Neural progenitor cell (in vitro differentiated cells): ENCODE results near the gene WWC1. TPM values are rescaled to one million over a fixed set of nuclear protein-coding genes. Genes with fewer than 3 reads are reported as not detected.
A peak's percentile ranks its signal among the peaks of the same experiment; 100 is the strongest.
"Not testable (repeated sequence)": the region's sequence is repeated elsewhere in the genome, so short reads cannot be mapped to it uniquely, and the experiment has no call there.

Experiments
- DNase-seq: peaks from one replicate; pipeline ENCODE4 v3.0.0-alpha.2; 2016; ENCODE audit warnings: low spot score
- H2AFZ ChIP-seq: fragments of 200-600 bp; sonication (generic); replicated peaks from 2 replicates; pipeline ENCODE4 v1.6.1; 2016; ENCODE audit warnings: antibody characterized with exemption
- H3F3A ChIP-seq: fragments of 200-600 bp; sonication (generic); 2 replicates; pipeline ENCODE4 v1.6.1; 2016; ENCODE audit warnings: antibody characterized with exemption, low read depth
- H3K27ac ChIP-seq: fragments of 200-600 bp; sonication (generic); 2 replicates; pipeline ENCODE4 v1.5.1; 2016; ENCODE audit warnings: mild to moderate bottlenecking
- H3K27me3 ChIP-seq: fragments of 200-600 bp; sonication (generic); 2 replicates; pipeline ENCODE4 v1.6.1; 2016; ENCODE audit warnings: mild to moderate bottlenecking, moderate library complexity
- H3K36me3 ChIP-seq: fragments of 200-600 bp; sonication (generic); 2 replicates; pipeline ENCODE4 v1.5.1; 2016
- H3K4me1 ChIP-seq: fragments of 200-600 bp; sonication (generic); 2 replicates; pipeline ENCODE4 v1.6.1; 2016; ENCODE audit warnings: mixed run types
- H3K4me2 ChIP-seq: fragments of 200-600 bp; sonication (generic); 2 replicates; pipeline ENCODE4 v1.6.1; 2016
- H3K4me3 ChIP-seq: fragments of 200-600 bp; sonication (generic); 2 replicates; pipeline ENCODE4 v1.5.1; 2016
- H3K79me2 ChIP-seq: fragments of 200-600 bp; sonication (generic); 2 replicates; pipeline ENCODE4 v1.6.1; 2016; ENCODE audit warnings: low read depth
- H3K9ac ChIP-seq: fragments of 200-600 bp; sonication (generic); 2 replicates; pipeline ENCODE4 v1.6.1; 2016
- H3K9me3 ChIP-seq: fragments of 200-600 bp; sonication (generic); 2 replicates; pipeline ENCODE4 v1.5.1; 2016; ENCODE audit warnings: low read depth
- H4K20me1 ChIP-seq: fragments of 200-600 bp; sonication (generic); 2 replicates; pipeline ENCODE4 v1.6.1; 2016; ENCODE audit warnings: low read depth
- H3K27ac Mint-ChIP-seq: 3 replicates; pipeline ENCODE4 v1.8.0; 2021; ENCODE audit warnings: mixed read lengths
- H3K27me3 Mint-ChIP-seq: 2 replicates; pipeline ENCODE4 v1.8.0; 2022; ENCODE audit warnings: low read depth, mild to moderate bottlenecking, inconsistent platforms, moderate library complexity, mixed read lengths; ENCODE audit not compliant: insufficient read depth
- H3K36me3 Mint-ChIP-seq: 3 replicates; pipeline ENCODE4 v1.8.0; 2021; ENCODE audit warnings: mixed read lengths
- H3K4me1 Mint-ChIP-seq: 3 replicates; pipeline ENCODE4 v1.8.0; 2021; ENCODE audit warnings: mixed read lengths
- H3K4me3 Mint-ChIP-seq: 3 replicates; pipeline ENCODE4 v1.8.0; 2021; ENCODE audit warnings: mild to moderate bottlenecking, moderate library complexity, mixed read lengths
- H3K9me3 Mint-ChIP-seq: 3 replicates; pipeline ENCODE4 v1.8.0; 2020; ENCODE audit warnings: mixed read lengths
- CTCF ChIP-seq: fragments of 200-600 bp; sonication (generic); IDR thresholded peaks from 2 replicates; pipeline ENCODE4 v1.5.1; 2017; ENCODE audit warnings: antibody characterized with exemption, mild to moderate bottlenecking
- EZH2 ChIP-seq: fragments of 200-600 bp; sonication (generic); IDR thresholded peaks from 2 replicates; pipeline ENCODE4 v1.6.1; 2017; ENCODE audit warnings: antibody characterized with exemption, mild to moderate bottlenecking, moderate library complexity
- EZH2phosphoT487 ChIP-seq: fragments of 200-600 bp; sonication (generic); IDR thresholded peaks from 2 replicates; pipeline ENCODE4 v1.6.1; 2017; ENCODE audit warnings: antibody characterized with exemption
- total RNA-seq: library from RNA; depleted of rRNA; stranded (reverse); fragments of >200 nt; gene quantifications from 2 replicates; pipeline ENCODE4 v1.2.3, GENCODE V29; 2015; ENCODE audit warnings: low replicate concordance

WWC1 gene
- total RNA-seq, 1 donor from 2014 or later, result 6.7 TPM

GRCh38 chr5:168308976-168309598 is 17.6 kb downstream of the WWC1 start:
- Mint-ChIP-seq H3K27ac (no peak overlapping the region), H3K4me3 (no peak overlapping the region), H3K27me3 (peaks cover 2% of the 10 kb centered on the region), H3K9me3 (no peaks in the 10 kb centered on the region), H3K36me3 (peaks cover 5% of the 10 kb centered on the region), H3K4me1 (peaks cover 8% of the 10 kb centered on the region)
- peaks cover 3% of the 10 kb centered on the region for H3K79me2 ChIP-seq
- H3K27ac ChIP-seq, result no peak overlapping the region
- no peak overlapping the region for H3K4me3 ChIP-seq
- H3F3A ChIP-seq, result no peaks in the 10 kb centered on the region
- H3K4me1 ChIP-seq, result no peaks in the 10 kb centered on the region
- H3K9me3 ChIP-seq, result no peaks in the 10 kb centered on the region
- H3K9ac ChIP-seq, result no peak overlapping the region
- H3K27me3 ChIP-seq, result no peaks in the 10 kb centered on the region
- DNase-seq, result no peak
- no peaks in the 10 kb centered on the region for H4K20me1 ChIP-seq
- H3K4me2 ChIP-seq, result no peak overlapping the region
- H3K36me3 ChIP-seq, result no peaks in the 10 kb centered on the region
- TF ChIP-seq EZH2phosphoT487 (no peak), CTCF (no peak), EZH2 (no peak)
- H2AFZ ChIP-seq, result no peak overlapping the region

- H3K36me3 ChIP-seq, H3K79me2 ChIP-seq, H3K9ac ChIP-seq, H3K4me2 ChIP-seq, H3K9me3 Mint-ChIP-seq, H3F3A ChIP-seq, H3K27ac ChIP-seq, H4K20me1 ChIP-seq, H3K4me3 ChIP-seq, H3K4me3 Mint-ChIP-seq, DNase-seq, H2AFZ ChIP-seq, H3K27me3 Mint-ChIP-seq, H3K9me3 ChIP-seq, H3K27me3 ChIP-seq, H3K36me3 Mint-ChIP-seq, H3K27ac Mint-ChIP-seq, H3K4me1 ChIP-seq: not testable (repeated sequence)
- peaks cover 22% of the 10 kb centered on the region for H3K4me1 Mint-ChIP-seq
Measured at GRCh38 chr5:168310541-168310940, 19.1 kb downstream of the WWC1 start.

- Mint-ChIP-seq H3K9me3 (no peaks in the 10 kb centered on the region), H3K27me3 (peaks cover 2% of the 10 kb centered on the region), H3K4me1 (peaks cover 28% of the 10 kb centered on the region), H3K4me3 (no peak overlapping the region), H3K27ac (no peak overlapping the region), H3K36me3 (peaks cover 5% of the 10 kb centered on the region)
- no peak overlapping the region for H3K9ac ChIP-seq
- no peak overlapping the region for H3K27ac ChIP-seq
- no peak overlapping the region for H3K4me2 ChIP-seq
- TF ChIP-seq CTCF (peak; percentile 42), EZH2phosphoT487 (no peak), EZH2 (no peak)
- H3F3A ChIP-seq, result peaks cover 7% of the 10 kb centered on the region
- peaks cover 11% of the 10 kb centered on the region for H3K4me1 ChIP-seq
- H3K27me3 ChIP-seq, result no peaks in the 10 kb centered on the region
- no peaks in the 10 kb centered on the region for H3K79me2 ChIP-seq
- H3K36me3 ChIP-seq, result no peaks in the 10 kb centered on the region
- H3K4me3 ChIP-seq, result no peak overlapping the region
- peak; percentile 39 for DNase-seq
- no peak overlapping the region for H2AFZ ChIP-seq
- no peaks in the 10 kb centered on the region for H4K20me1 ChIP-seq
- no peaks in the 10 kb centered on the region for H3K9me3 ChIP-seq
Measured at GRCh38 chr5:168311061-168311566, 19.7 kb downstream of the WWC1 start.

GRCh38 chr5:168312606-168313295 is 21.3 kb downstream of the WWC1 start:
- H3K4me1 ChIP-seq, result peaks cover 27% of the 10 kb centered on the region
- Mint-ChIP-seq H3K4me3 (no peak overlapping the region), H3K27me3 (no peaks in the 10 kb centered on the region), H3K9me3 (no peaks in the 10 kb centered on the region), H3K4me1 (peaks cover 44% of the 10 kb centered on the region), H3K36me3 (peaks cover 5% of the 10 kb centered on the region), H3K27ac (no peak overlapping the region)
- no peaks in the 10 kb centered on the region for H3K36me3 ChIP-seq
- no peak overlapping the region for H3K4me3 ChIP-seq
- no peak overlapping the region for H3K27ac ChIP-seq
- no peaks in the 10 kb centered on the region for H3K9me3 ChIP-seq
- no peaks in the 10 kb centered on the region for H3K79me2 ChIP-seq
- no peaks in the 10 kb centered on the region for H3K27me3 ChIP-seq
- H2AFZ ChIP-seq, result no peak overlapping the region
- no peaks in the 10 kb centered on the region for H4K20me1 ChIP-seq
- DNase-seq, result no peak
- H3K9ac ChIP-seq, result no peak overlapping the region
- TF ChIP-seq EZH2 (no peak), CTCF (no peak), EZH2phosphoT487 (no peak)
- H3F3A ChIP-seq, result peaks cover 20% of the 10 kb centered on the region
- H3K4me2 ChIP-seq, result no peak overlapping the region
